K562 (cell line): ENCODE measurements around the gene LDB1.

Experiments used
- CHCHD3 ChIP-seq: fragments of 250-450 bp; sonication (Bioruptor Pico); IDR thresholded peaks from 2 replicates; pipeline ENCODE4 v2.1.2; 2022; ENCODE audit warnings: mild to moderate bottlenecking
- ZBTB8A ChIP-seq: fragments of 450-650 bp; IDR thresholded peaks from 2 replicates; pipeline ENCODE4 v1.6.1; 2018; ENCODE audit warnings: mild to moderate bottlenecking, moderate library complexity; ENCODE audit not compliant: partially characterized antibody
- TF ChIP-seq, protein P1 (sequence below): sonication (generic); formaldehyde crosslinking; IDR thresholded peaks from 2 replicates; pipeline ENCODE4 v1.9.0; 2022; ENCODE audit warnings: mild to moderate bottlenecking, missing genetic modification reagents

- TF ChIP-seq ZBTB8A (no peak), CHCHD3 (CRISPR knock-in tag) (no peak)
- TF ChIP-seq, protein P1, sequence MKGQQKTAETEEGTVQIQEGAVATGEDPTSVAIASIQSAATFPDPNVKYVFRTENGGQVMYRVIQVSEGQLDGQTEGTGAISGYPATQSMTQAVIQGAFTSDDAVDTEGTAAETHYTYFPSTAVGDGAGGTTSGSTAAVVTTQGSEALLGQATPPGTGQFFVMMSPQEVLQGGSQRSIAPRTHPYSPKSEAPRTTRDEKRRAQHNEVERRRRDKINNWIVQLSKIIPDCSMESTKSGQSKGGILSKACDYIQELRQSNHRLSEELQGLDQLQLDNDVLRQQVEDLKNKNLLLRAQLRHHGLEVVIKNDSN (CRISPR knock-in tag), result no peak
Observed at GRCh38 chr10:102114861-102115618, 5.1 kb downstream of the LDB1 start.
